Smooth muscle cell (in vitro differentiated cells): Measurements from ENCODE around the gene STPG4. TPM values are rescaled to one million over a fixed set of nuclear protein-coding genes. Genes with fewer than 3 reads are reported as not detected.

Experiments used
- DNase-seq: peaks from one replicate; lab custom pipeline; 2025; ENCODE audit not compliant: unreplicated experiment; lab: John Stamatoyannopoulos, UW
- H2AFZ ChIP-seq: fragments of 200-600 bp; sonication (generic); 2 replicates; pipeline ENCODE4 v1.6.0; 2016; ENCODE audit warnings: antibody characterized with exemption, low read depth, mild to moderate bottlenecking
- H3F3A ChIP-seq: fragments of 200-600 bp; sonication (generic); 2 replicates; pipeline ENCODE4 v1.6.0; 2017; ENCODE audit warnings: antibody characterized with exemption, low read depth
- H3K27ac ChIP-seq: fragments of 200-600 bp; sonication (generic); 2 replicates; pipeline ENCODE4 v1.5.1; 2016; ENCODE audit warnings: low read depth, mild to moderate bottlenecking
- H3K27me3 ChIP-seq: fragments of 200-600 bp; sonication (generic); 2 replicates; pipeline ENCODE4 v1.6.1; 2016; ENCODE audit warnings: low read depth, mild to moderate bottlenecking
- H3K36me3 ChIP-seq: fragments of 200-600 bp; sonication (generic); 2 replicates; pipeline ENCODE4 v1.5.1; 2016; ENCODE audit warnings: low read depth
- H3K4me1 ChIP-seq: fragments of 200-600 bp; sonication (generic); 2 replicates; pipeline ENCODE4 v1.5.1; 2016; ENCODE audit warnings: low read depth
- H3K4me2 ChIP-seq: fragments of 200-600 bp; sonication (generic); 2 replicates; pipeline ENCODE4 v1.6.0; 2016; ENCODE audit warnings: mild to moderate bottlenecking
- H3K4me3 ChIP-seq: fragments of 200-600 bp; sonication (generic); 2 replicates; pipeline ENCODE4 v1.5.1; 2016; ENCODE audit warnings: mild to moderate bottlenecking
- H3K79me2 ChIP-seq: fragments of 200-600 bp; sonication (generic); 2 replicates; pipeline ENCODE4 v1.6.0; 2016; ENCODE audit warnings: low read depth, mild to moderate bottlenecking
- H3K9ac ChIP-seq: fragments of 200-600 bp; sonication (generic); 2 replicates; pipeline ENCODE4 v1.6.0; 2016; ENCODE audit warnings: low read depth
- H3K9me3 ChIP-seq: fragments of 200-600 bp; sonication (generic); replicated peaks from 2 replicates; pipeline ENCODE4 v1.5.1; 2016; ENCODE audit warnings: low read depth
- H4K20me1 ChIP-seq: fragments of 200-600 bp; sonication (generic); 2 replicates; pipeline ENCODE4 v1.6.0; 2016; ENCODE audit warnings: low read depth
- CTCF ChIP-seq: fragments of 200-600 bp; sonication (generic); IDR thresholded peaks from 2 replicates; pipeline ENCODE4 v1.5.1; 2017; ENCODE audit warnings: borderline replicate concordance, mild to moderate bottlenecking, antibody characterized with exemption; ENCODE audit not compliant: insufficient read depth, poor library complexity, severe bottlenecking
- WGBS: methylation state at CpG from one replicate; pipeline ENCODE4 v1.1.7; 2016; ENCODE audit warnings: low lambda C conversion rate; 5-methylcytosine and 5-hydroxymethylcytosine counted together
- polyA plus RNA-seq: library from polyadenylated mRNA; unstranded; fragments of >200 nt; fragmentation: Nextera tagmentation; extraction: Ambion mirVana; gene quantifications from 2 replicates; pipeline ENCODE4 v1.2.1, GENCODE V29; 2016
- total RNA-seq: library from RNA; depleted of rRNA; stranded (reverse); fragments of >200 nt; gene quantifications from 2 replicates; pipeline ENCODE4 v1.2.3, GENCODE V29; 2014

The STPG4 gene
- total and polyA plus RNA-seq, 2 experiments from 2014 or later, result 0.54 TPM; not detected in 1

GRCh38 chr2:47160660-47161059 lies 5.6 kb upstream of the STPG4 start:
- H3K9me3 ChIP-seq, result no peaks in the 10 kb centered on the region
- H3K27me3 ChIP-seq, result no peaks in the 10 kb centered on the region
- 98% methylated on average over 1 of the region's 1 CpG for WGBS
- H3K9ac ChIP-seq, result no peak overlapping the region
- no peak overlapping the region for H3K4me3 ChIP-seq
- TF ChIP-seq CTCF, result no peak
- H3K79me2 ChIP-seq, result peaks cover 40% of the 10 kb centered on the region
- no peak overlapping the region for H3K4me2 ChIP-seq
- DNase-seq, result no peak
- no peak overlapping the region for H2AFZ ChIP-seq
- H4K20me1 ChIP-seq, result peaks cover 67% of the 10 kb centered on the region
- H3K36me3 ChIP-seq, result peaks cover 27% of the 10 kb centered on the region
- no peak overlapping the region for H3K27ac ChIP-seq
- H3K4me1 ChIP-seq, result no peaks in the 10 kb centered on the region
- peaks cover 57% of the 10 kb centered on the region for H3F3A ChIP-seq

- Histone ChIP-seq H3K36me3 (peaks cover 27% of the 10 kb centered on the region), H3K9me3 (no peaks in the 10 kb centered on the region), H3K9ac (no peak overlapping the region), H3K79me2 (peaks cover 36% of the 10 kb centered on the region), H3K4me2 (no peak overlapping the region), H3K4me1 (no peaks in the 10 kb centered on the region), H3F3A (peaks cover 53% of the 10 kb centered on the region), H3K4me3 (no peak overlapping the region), H3K27ac (peak overlapping the region; percentile 31), H3K27me3 (no peaks in the 10 kb centered on the region), H4K20me1 (peaks cover 62% of the 10 kb centered on the region), H2AFZ (no peak overlapping the region)
- 98% methylated on average over 3 of the region's 3 CpGs for WGBS
- no peak for DNase-seq
- TF ChIP-seq CTCF, result no peak
Measured at GRCh38 chr2:47160211-47160610, 5.1 kb upstream of the STPG4 start.

- no peak for DNase-seq
- H4K20me1 ChIP-seq, result peaks cover 56% of the 10 kb centered on the region
- H3F3A ChIP-seq, result peaks cover 50% of the 10 kb centered on the region
- H3K27ac ChIP-seq, result peak overlapping the region; percentile 31
- H3K36me3 ChIP-seq, result peaks cover 27% of the 10 kb centered on the region
- TF ChIP-seq CTCF, result no peak
- no peak overlapping the region for H3K4me2 ChIP-seq
- H3K9ac ChIP-seq, result no peak overlapping the region
- H3K79me2 ChIP-seq, result peaks cover 30% of the 10 kb centered on the region
- no peaks in the 10 kb centered on the region for H3K27me3 ChIP-seq
- 100% methylated on average over 3 of the region's 3 CpGs for WGBS
- no peaks in the 10 kb centered on the region for H3K4me1 ChIP-seq
- H3K9me3 ChIP-seq, result no peaks in the 10 kb centered on the region
- H2AFZ ChIP-seq, result no peak overlapping the region
- H3K4me3 ChIP-seq, result no peak overlapping the region
Measured at GRCh38 chr2:47159627-47160026, 4.5 kb upstream of the STPG4 start.

GRCh38 chr2:47158576-47158975 lies 3.5 kb upstream of the STPG4 start:
- no peaks in the 10 kb centered on the region for H3K9me3 ChIP-seq
- TF ChIP-seq CTCF, result no peak

More at GRCh38 chr2:47158576-47158975, 3.5 kb upstream of the STPG4 start:
- H3K4me2 ChIP-seq, result no peak overlapping the region
- H3K27ac ChIP-seq, result no peak overlapping the region
- no peak overlapping the region for H2AFZ ChIP-seq
- no peak overlapping the region for H3K9ac ChIP-seq
- H3K27me3 ChIP-seq, result no peaks in the 10 kb centered on the region
- H3K4me3 ChIP-seq, result no peak overlapping the region
- DNase-seq, result no peak
- no peaks in the 10 kb centered on the region for H3K4me1 ChIP-seq
- peaks cover 22% of the 10 kb centered on the region for H3K79me2 ChIP-seq
- 96% methylated on average over 2 of the region's 2 CpGs for WGBS
- H3F3A ChIP-seq, result peaks cover 50% of the 10 kb centered on the region
- H4K20me1 ChIP-seq, result peaks cover 47% of the 10 kb centered on the region
- peaks cover 27% of the 10 kb centered on the region for H3K36me3 ChIP-seq
